GM12892 (cell line): Measurements from ENCODE around the gene CEP104.

ENCODE experiments used
- DNase-seq: peaks from one replicate; pipeline ENCODE4 v3.0.0; 2011; ENCODE audit not compliant: insufficient read length
- FAIRE-seq: peaks from 2 replicates; lab custom pipeline; 2011; peaks lifted over from hg19 to GRCh38; lab: Jason Lieb, UNC
- POLR2A ChIP-seq: IDR thresholded peaks from 2 replicates; pipeline ENCODE4 v1.6.1; 2011; ENCODE audit warnings: low read depth, low read length, control low read depth
- POLR2AphosphoS5 ChIP-seq: IDR thresholded peaks from 2 replicates; pipeline ENCODE4 v1.6.1; 2011; ENCODE audit warnings: low read depth, low read length, control low read depth
- TAF1 ChIP-seq: IDR thresholded peaks from 2 replicates; pipeline ENCODE4 v1.6.1; 2011; ENCODE audit warnings: low read depth, mild to moderate bottlenecking, control low read depth, low read length, borderline replicate concordance

The CEP104 gene

DNA sequence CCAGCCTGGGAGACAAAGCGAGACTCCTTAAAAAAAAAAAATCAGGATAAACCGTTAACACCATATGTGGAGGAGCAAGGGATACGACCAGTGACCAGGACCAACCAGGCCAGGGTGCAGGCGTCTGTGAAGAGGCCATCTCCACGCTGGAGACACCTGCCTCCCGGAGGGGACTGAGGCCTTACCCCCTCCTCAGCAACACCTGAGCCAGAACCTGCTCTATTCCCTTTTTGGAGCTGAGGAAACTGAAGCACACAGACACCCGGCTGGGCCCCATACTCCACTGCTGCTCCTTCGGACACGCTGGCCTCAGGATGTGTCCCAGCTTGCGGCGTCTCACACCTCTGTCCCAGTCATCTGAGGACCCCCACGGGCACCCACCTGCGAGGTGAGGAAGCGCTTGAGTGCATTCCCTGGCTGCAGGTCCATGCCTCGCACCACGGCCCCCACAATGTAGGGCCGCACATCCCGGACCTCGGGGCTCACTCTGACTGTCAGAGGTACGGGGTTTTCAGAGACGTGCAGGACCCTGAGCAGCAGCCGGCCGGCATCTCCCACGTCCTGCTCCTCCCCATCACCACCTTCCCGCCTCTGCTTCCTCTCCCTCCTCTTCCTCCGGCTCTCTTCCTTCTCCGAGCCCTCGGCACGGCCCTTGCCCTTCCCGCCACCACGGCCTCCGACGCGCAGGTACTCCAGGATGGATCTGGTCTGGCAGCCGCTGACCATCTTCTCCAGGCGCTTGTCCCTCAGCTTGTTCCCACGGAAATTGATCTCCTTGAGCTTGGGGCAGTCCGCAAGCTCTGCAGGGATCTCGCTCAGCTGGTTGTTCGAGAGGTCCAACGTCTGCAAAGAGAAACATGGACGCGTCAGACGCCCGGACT is 70.3 kb downstream of the CEP104 start:
- DNase-seq: no peak
- TF ChIP-seq POLR2AphosphoS5: no peak
- TF ChIP-seq TAF1: no peak
- TF ChIP-seq POLR2A: no peak
- FAIRE-seq: no peak

GRCh38 chr1:3785456-3786157 is 71.4 kb downstream of the CEP104 start:
- no peak for DNase-seq
- TF ChIP-seq POLR2AphosphoS5: no peak
- TF ChIP-seq POLR2A: no peak
- no peak for TF ChIP-seq TAF1
- FAIRE-seq: no peak

DNA sequence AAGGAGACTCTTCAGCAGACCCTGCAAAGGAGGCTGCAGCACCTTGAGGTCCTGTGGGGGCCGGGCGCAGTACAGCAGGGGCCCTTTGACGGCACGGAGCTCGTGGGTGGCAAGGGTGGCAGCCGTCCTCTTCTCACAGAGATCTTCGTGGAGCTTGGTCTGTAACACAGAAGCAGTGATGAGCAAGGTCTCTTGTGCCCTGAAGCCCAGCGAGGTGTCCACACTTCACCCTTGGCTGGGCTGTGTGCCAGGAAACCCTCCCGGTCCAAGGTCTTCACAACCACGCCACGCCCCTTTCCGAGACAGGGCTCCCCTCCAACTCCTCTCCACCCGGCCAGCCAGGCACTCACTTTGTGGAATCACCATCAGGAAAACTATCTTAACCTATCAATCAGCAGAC is 72.0 kb downstream of the CEP104 start:
- TF ChIP-seq TAF1 (no peak), POLR2AphosphoS5 (no peak), POLR2A (0 out of 2 replicates have a peak, but pooled peaks have one; percentile 22)
- FAIRE-seq: no peak
- no peak for DNase-seq

DNA sequence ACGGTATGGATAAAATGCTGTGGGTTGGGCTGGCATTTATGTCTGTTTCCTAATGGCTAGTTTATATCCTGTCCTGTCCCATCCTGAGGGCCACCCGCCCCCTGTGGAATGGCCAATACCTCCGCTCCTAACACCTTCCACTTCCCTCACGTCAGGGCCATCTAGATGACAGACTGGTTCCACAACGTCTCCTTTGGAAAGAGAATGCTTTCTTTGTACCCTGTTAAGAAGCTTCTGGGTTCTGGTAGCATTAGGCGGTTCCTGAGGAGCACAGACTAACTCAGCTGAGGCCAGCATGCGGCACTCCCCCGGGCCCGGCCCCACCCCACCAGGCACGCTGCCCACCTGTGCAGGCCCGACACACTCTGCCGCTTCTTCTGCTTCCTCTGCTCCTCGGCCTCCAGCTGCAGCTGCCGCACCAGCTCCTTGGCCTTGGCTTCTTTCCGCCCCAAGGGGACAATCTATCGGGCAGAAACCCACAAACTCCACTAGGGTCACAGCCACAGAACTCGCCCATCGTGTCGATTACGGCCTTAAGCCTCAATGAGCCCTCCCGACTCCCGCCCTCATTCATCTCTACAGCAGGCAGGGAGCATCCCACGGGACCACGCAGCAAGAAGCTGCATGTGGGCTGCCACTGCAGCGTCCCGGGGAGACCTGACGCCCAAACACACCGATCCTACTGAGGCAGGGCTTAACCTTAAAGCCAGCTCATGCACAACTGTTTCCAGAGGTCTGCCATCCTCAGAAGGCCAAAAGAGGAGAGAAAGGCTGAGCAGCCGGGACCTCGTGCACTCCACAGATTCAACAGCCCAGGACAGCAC is 73.1 kb downstream of the CEP104 start:
- TF ChIP-seq POLR2A (no peak), TAF1 (no peak), POLR2AphosphoS5 (no peak)
- DNase-seq (no peak), FAIRE-seq (no peak)

GRCh38 chr1:3780901-3781300 is 76.1 kb downstream of the CEP104 start:
- DNase-seq (no peak), FAIRE-seq (no peak)
- TF ChIP-seq POLR2A: no peak
- no peak for TF ChIP-seq POLR2AphosphoS5
- TF ChIP-seq TAF1: no peak

DNA sequence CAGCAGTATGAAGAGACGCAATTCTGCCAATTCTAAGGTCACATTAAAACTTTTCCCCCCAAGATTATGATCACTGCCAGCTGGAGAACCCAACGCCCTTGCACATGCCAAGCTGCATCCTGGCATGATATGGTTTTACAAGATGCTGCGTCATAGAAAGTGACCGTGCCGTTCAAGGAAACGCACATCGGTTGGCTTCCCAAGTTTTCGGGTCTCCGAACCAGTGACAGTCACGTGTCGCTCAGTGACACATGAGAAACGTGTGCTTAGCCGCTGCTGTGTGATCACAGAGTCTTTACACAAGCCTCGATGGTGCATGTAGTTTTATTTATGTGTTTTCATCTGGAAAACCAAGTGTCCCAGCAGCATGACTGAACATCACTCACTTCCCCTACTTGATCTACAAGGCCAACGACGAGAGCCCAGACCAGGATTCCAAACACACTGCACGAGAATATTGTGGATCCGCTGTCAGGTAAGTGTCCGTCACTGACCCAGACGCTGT is 77.0 kb downstream of the CEP104 start:
- no peak for TF ChIP-seq TAF1
- no peak for TF ChIP-seq POLR2A
- no peak for TF ChIP-seq POLR2AphosphoS5
- DNase-seq: no peak
- no peak for FAIRE-seq

DNA sequence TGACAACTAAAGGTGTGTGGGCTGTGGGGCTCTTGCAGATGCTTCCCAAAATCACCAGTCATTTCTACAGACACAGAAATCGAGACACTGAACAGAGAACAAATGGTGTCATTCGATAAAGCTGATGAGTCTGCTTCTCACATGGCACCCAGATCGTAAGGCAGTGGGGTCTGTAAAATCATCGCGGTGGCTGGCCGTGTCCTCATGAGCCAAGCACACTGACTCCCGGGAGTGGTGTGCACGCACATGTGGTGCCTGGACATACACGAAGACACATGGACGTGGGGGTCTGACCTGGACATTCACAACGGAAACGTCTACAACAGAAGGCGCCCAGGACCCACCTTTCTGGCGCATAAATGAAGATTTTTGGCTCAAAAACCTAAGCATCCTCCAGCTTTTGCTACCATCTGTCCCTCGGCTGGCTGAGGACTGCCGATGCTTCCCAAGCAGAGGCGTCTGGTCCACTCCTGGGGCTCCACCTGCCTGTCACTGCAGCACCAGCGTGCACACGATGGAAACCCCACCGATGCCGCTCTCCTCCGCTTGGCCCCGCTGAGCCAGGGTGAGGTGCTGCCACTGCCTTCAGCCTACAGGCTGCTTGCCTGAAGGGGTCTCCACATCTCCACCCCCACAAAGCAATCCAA is 77.6 kb downstream of the CEP104 start:
- FAIRE-seq: no peak
- no peak for DNase-seq
- TF ChIP-seq POLR2AphosphoS5 (no peak), TAF1 (no peak), POLR2A (no peak)

DNA sequence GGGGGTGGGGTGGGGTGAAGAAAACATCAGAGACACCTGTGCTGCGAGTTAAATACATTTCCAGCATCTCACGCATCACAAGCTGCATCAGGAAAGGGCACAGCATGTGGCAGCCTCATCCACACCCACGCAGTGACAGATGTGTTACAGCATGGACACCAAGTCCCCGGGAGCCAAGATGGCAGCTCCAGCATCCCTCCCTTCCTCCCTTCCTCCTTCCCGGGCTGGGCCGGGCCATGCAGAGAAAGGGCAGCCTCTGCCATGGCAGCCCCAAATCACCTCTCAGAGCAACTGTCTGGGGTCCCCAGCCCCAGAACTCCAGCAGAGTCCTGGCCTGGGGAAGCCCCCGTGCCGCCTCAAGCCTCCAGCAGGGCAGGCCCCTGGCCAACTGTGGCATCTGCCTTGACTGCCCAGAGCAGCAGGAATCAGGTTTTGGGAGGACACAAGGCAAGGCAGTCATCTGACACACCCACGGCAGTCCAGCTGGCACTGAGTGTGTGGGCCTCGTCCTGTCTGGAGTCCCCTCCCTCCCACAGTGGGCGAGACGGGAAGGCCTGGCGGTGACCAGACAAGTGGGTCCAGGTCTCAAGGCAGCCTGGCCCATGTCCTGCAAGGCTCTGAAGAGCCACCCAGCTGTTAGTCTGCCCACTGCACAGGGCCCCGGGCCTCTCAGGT is 78.3 kb downstream of the CEP104 start:
- no peak for DNase-seq
- FAIRE-seq: no peak
- TF ChIP-seq POLR2AphosphoS5 (no peak), POLR2A (no peak), TAF1 (no peak)

GRCh38 chr1:3777647-3778589 is 79.1 kb downstream of the CEP104 start:
- FAIRE-seq: no peak
- TF ChIP-seq POLR2A: 0 out of 2 replicates have a peak, but pooled peaks have one; percentile 20
- no peak for TF ChIP-seq POLR2AphosphoS5
- DNase-seq: no peak
